ENCODE results near the gene YWHAQ. TPM values are rescaled to one million over a fixed set of nuclear protein-coding genes. Genes with fewer than 3 reads are reported as not detected.

YWHAQ gene
- total and polyA plus RNA-seq, 9 of the 15 experiments (the other 6 are each of a cell fraction or from before 2014, with no cell fraction given): 63.1 to 359 (median 203) TPM

DNA sequence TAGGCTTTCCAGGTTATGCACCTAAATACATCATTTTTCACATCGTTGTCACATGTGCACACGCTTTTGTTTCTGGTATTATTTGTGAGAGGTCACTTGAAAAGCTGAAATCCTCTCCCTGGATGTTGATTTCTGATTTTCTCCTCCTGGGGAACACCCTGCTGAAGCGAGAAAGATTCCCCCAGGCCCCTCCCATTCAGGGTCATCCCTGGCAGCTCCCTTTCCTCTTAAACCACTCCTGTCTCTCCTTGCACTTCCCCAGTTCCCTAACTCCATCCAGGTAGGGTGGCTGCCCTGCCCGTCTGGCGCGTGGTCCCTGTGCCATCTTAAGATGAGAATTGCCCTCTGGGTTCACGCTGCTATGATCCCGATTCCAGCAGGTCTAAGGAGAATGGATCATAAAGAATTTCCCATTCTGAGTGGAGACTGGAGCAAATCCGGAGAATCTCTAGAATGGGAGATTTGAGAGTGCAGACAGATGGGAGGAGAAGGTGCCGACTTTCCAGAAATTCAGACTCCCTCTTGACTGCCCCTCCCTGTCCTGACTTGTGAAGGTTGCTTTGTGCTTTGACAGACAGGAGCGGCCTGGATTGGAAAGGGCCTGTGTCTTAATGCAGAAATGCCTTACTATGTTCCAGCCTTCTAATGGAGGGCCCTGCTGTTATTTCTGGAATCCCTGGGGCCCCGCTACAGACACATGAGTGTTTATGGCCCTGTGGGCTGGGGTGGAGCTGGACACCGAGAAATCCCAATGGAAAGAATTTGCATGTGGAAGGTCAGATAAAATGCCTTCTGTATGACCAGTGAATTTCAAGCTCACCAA is 1.3 kb upstream of the YWHAQ start:
- POLR2A ChIA-PET: interaction anchor here (0.6 to 1.6 kb wide), 9 partner anchors 8 to 1869 kb away, joined by 3 to 11 read pairs (median 3); no protein-coding TSS in a partner anchor
- in situ Hi-C loops (cut with MboI) (no loop called here), intact Hi-C loops (cut with micrococcal nuclease) (loop anchor here (5.0 to 10.0 kb wide), 2 partner anchors 75 to 133 kb away; partner anchors contain the start of gene ADAM17)
- Histone ChIP-seq H3K9me3 (replicated peaks; ENCODE audit: control insufficient read depth, insufficient read depth, low read depth, low read length) (no peaks in the 10 kb centered on the region), H3K9me1 (ENCODE audit: control insufficient read depth, insufficient read depth, low read length) (no peaks in the 10 kb centered on the region), H3K27me3 (ENCODE audit: control insufficient read depth in 2 of 2, insufficient read depth in 2 of 2, low read length in 2 of 2) (0 out of 5 replicates have a peak, but pooled peaks cover 0 to 6% of the 10 kb centered on the region in 2 experiments), H3K9ac (ENCODE audit: insufficient read depth in 1 of 2, low read depth in 2 of 2, low read length in 2 of 2) (no peak overlapping the region), H2AFZ (ENCODE audit: low read depth, low read length) (no peak overlapping the region), H3K4me1 (replicated peaks in 1 of 2; ENCODE audit: control insufficient read depth in 2 of 2, insufficient read depth in 2 of 2, low read length in 2 of 2) (peaks cover 7 to 9% of the 10 kb centered on the region in 2 experiments; a peak in 4 of 5 replicates), H4K20me1 (replicated peaks; ENCODE audit: control insufficient read depth, insufficient read depth, low read length) (peaks cover 3% of the 10 kb centered on the region; the same call in 1 of the 2 replicates), H3K36me3 (ENCODE audit: control insufficient read depth, insufficient read depth, low read length) (peaks cover 29% of the 10 kb centered on the region), H3K79me2 (ENCODE audit: control insufficient read depth, insufficient read depth, low read length) (peaks cover 33% of the 10 kb centered on the region), H3K4me3 (no peak overlapping the region), H3K4me2 (ENCODE audit: insufficient read depth, low read length) (no peak overlapping the region), H3K27ac (ENCODE audit: extremely low read depth, low read depth, low read length) (no peak overlapping the region)
- no peak for FAIRE-seq
- no TSS peak for BruUV-seq (replicated peaks)
- DNase-seq (ENCODE audit: extremely low read depth in 1 of 4, low spot score in 3 of 4): no peak
- TF ChIP-seq PKNOX1 (IDR thresholded peaks at IDR 0.05): peak; percentile 14; the same call in 1 of the 2 replicates
- no peak for TF ChIP-seq TRIM28 (IDR thresholded peaks at IDR 0.05)
- 0 out of 2 replicates have a peak, but pooled peaks have one; percentile 64 for TF ChIP-seq ZNF512 (tag; IDR thresholded peaks at IDR 0.05)
- TF ChIP-seq ZNF507 (tag; conservative IDR thresholded peaks at IDR 0.05): 0 out of 2 replicates have a peak, but pooled peaks have one; percentile 13
- TF ChIP-seq HMG20B (CRISPR knock-in tag; IDR thresholded peaks at IDR 0.05): no peak
- WGBS (ENCODE audit: insufficient coverage, low coverage, missing lambda C conversion rate): 81% methylated on average over 12 of the region's 13 CpGs
- ATAC-seq: no peak
- CTCF ChIA-PET (ENCODE audit: low intra/inter-chr PET ratio): no interaction called here

Data from K562 (cell line).